H1 (cell line): ENCODE measurements around the gene ALG9. TPM values are rescaled to one million over a fixed set of nuclear protein-coding genes. Genes with fewer than 3 reads are reported as not detected.

Experiments
- CTCF ChIA-PET: fragments of 300-600 bp; sonication (Branson Sonifier 250); formaldehyde crosslinking; loops from one replicate; lab custom pipeline; 2021; ENCODE audit not compliant: partially characterized antibody; lab: Charles Lee
- POLR2A ChIA-PET: fragments of 300-600 bp; sonication (Branson Sonifier 250); formaldehyde crosslinking; loops from one replicate; lab custom pipeline; 2021; ENCODE audit warnings: inconsistent platforms; ENCODE audit not compliant: partially characterized antibody; lab: Charles Lee
- DNase-seq, 2 experiments: peaks; one replicate each; pipeline versions ENCODE4 v3.0.0 to v3.0.0-alpha.2; 2010 to 2022; ENCODE audit warnings: low spot score in 2 of 2, low read depth in 1 of 2, mixed read lengths in 1 of 2
- FAIRE-seq: peaks from 2 replicates; lab custom pipeline; 2011; peaks lifted over from hg19 to GRCh38; lab: Jason Lieb, UNC
- H2AFZ ChIP-seq: 2 replicates; pipeline ENCODE4 v1.8.1; 2012; ENCODE audit warnings: low read length, inconsistent platforms
- H2AK5ac ChIP-seq: 2 replicates; pipeline ENCODE4 v1.6.1; 2013; ENCODE audit warnings: low read depth, low read length
- H2BK120ac ChIP-seq: replicated peaks from 2 replicates; pipeline ENCODE3; 2013; ENCODE audit warnings: low read depth, low read length, inconsistent platforms
- H2BK12ac ChIP-seq: 2 replicates; pipeline ENCODE4 v1.6.1; 2013; ENCODE audit warnings: low read depth, low read length
- H2BK15ac ChIP-seq: 2 replicates; pipeline ENCODE4 v1.6.1; 2013; ENCODE audit warnings: low read length
- H2BK20ac ChIP-seq: 2 replicates; pipeline ENCODE4 v1.6.1; 2013; ENCODE audit warnings: low read length
- H2BK5ac ChIP-seq: 2 replicates; pipeline ENCODE4 v1.6.1; 2013; ENCODE audit warnings: low read depth, low read length
- H3K14ac ChIP-seq: 2 replicates; pipeline ENCODE4 v1.6.1; 2013; ENCODE audit warnings: inconsistent platforms; ENCODE audit not compliant: insufficient read length
- H3K18ac ChIP-seq: 2 replicates; pipeline ENCODE4 v1.6.1; 2013; ENCODE audit warnings: low read length; ENCODE audit errors: extremely low read depth
- H3K23ac ChIP-seq: 2 replicates; pipeline ENCODE4 v1.6.1; 2013; ENCODE audit warnings: inconsistent platforms; ENCODE audit not compliant: insufficient read length
- H3K23me2 ChIP-seq: 2 replicates; pipeline ENCODE4 v1.6.1; 2013; ENCODE audit warnings: low read depth, low read length
- H3K27ac ChIP-seq: 2 replicates; pipeline ENCODE4 v1.6.1; 2011; ENCODE audit warnings: low read depth, low read length, inconsistent platforms
- H3K27me3 ChIP-seq, 4 experiments: replicated peaks in 1 of 4; 1 replicate in 1 of 4; 2 replicates in 3 of 4; pipeline versions ENCODE4 v1.6.1 to v1.8.1; 2011 to 2013; ENCODE audit warnings: low read length in 3 of 4, mild to moderate bottlenecking in 3 of 4, inconsistent platforms in 2 of 4, mixed read lengths in 2 of 4, moderate library complexity in 1 of 4; ENCODE audit not compliant: control insufficient read depth in 3 of 4, insufficient read depth in 3 of 4; ENCODE audit errors: extremely low read depth in 1 of 4
- H3K36me3 ChIP-seq, 4 experiments: 2 replicates each; pipeline versions ENCODE4 v1.6.1 to v1.8.1; 2011 to 2013; ENCODE audit warnings: mild to moderate bottlenecking in 4 of 4, low read length in 3 of 4, moderate library complexity in 2 of 4, control low read depth in 1 of 4, inconsistent platforms in 1 of 4; ENCODE audit not compliant: insufficient read depth in 4 of 4, control insufficient read depth in 2 of 4
- H3K4ac ChIP-seq: replicated peaks from 2 replicates; pipeline ENCODE3; 2013; ENCODE audit warnings: low read length, low read depth, mixed read lengths, inconsistent platforms; ENCODE audit not compliant: insufficient read length
- H3K4me1 ChIP-seq, 4 experiments: replicated peaks in 1 of 4; 1 replicate in 1 of 4; 2 replicates in 3 of 4; pipeline versions ENCODE4 v1.6.1 to v1.8.1; 2011 to 2013; ENCODE audit warnings: low read length in 3 of 4, inconsistent platforms in 2 of 4, mixed read lengths in 1 of 4; ENCODE audit not compliant: insufficient read depth in 4 of 4, control insufficient read depth in 3 of 4
- H3K4me2 ChIP-seq, 2 experiments: 2 replicates each; pipeline versions ENCODE4 v1.6.1 to v1.8.1; 2011 to 2013; ENCODE audit warnings: low read depth in 2 of 2, low read length in 2 of 2, control low read depth in 1 of 2, inconsistent platforms in 1 of 2, mild to moderate bottlenecking in 1 of 2; ENCODE audit not compliant: insufficient read depth in 1 of 2
- H3K4me3 ChIP-seq, 4 experiments: fragments of 200-600, 300-600 bp in 1 of 4; sonication (generic), shearing (Covaris generic), sonication (Bioruptor Twin) in 1 of 4; 2 replicates each; pipeline versions ENCODE4 v1.5.1 to v1.8.1; 2011 to 2016; ENCODE audit warnings: low read length in 4 of 4, low read depth in 3 of 4, control low read depth in 2 of 4, inconsistent platforms in 2 of 4, mild to moderate bottlenecking in 2 of 4, mixed read lengths in 1 of 4, moderate library complexity in 1 of 4; ENCODE audit not compliant: insufficient read depth in 2 of 4; ENCODE audit errors: extremely low read depth in 1 of 4
- H3K56ac ChIP-seq: replicated peaks from 2 replicates; pipeline ENCODE3; 2013; ENCODE audit warnings: low read depth, mild to moderate bottlenecking, mixed read lengths, low read length, inconsistent platforms; ENCODE audit not compliant: insufficient read length
- H3K79me1 ChIP-seq: 2 replicates; pipeline ENCODE4 v1.6.1; 2013; ENCODE audit warnings: low read depth, low read length, control low read depth
- H3K79me2 ChIP-seq, 2 experiments: 2 replicates each; pipeline versions ENCODE4 v1.6.1 to v1.8.1; 2012 to 2013; ENCODE audit warnings: low read length in 2 of 2, mild to moderate bottlenecking in 2 of 2, inconsistent platforms in 1 of 2; ENCODE audit not compliant: insufficient read depth in 2 of 2, control insufficient read depth in 1 of 2
- H3K9ac ChIP-seq, 4 experiments: replicated peaks in 1 of 4; 1 replicate in 1 of 4; 2 replicates in 3 of 4; pipeline versions ENCODE4 v1.6.1 to v1.8.1; 2011 to 2013; ENCODE audit warnings: low read depth in 3 of 4, low read length in 3 of 4, control low read depth in 2 of 4, mild to moderate bottlenecking in 2 of 4, moderate library complexity in 2 of 4, inconsistent platforms in 1 of 4; ENCODE audit errors: extremely low read depth in 1 of 4
- H3K9me3 ChIP-seq, 2 experiments: 2 replicates each; pipeline versions ENCODE4 v1.6.1 to v1.8.1; 2012 to 2013; ENCODE audit warnings: mild to moderate bottlenecking in 2 of 2, moderate library complexity in 2 of 2, control low read depth in 1 of 2, inconsistent platforms in 1 of 2, low read depth in 1 of 2, low read length in 1 of 2, mixed read lengths in 1 of 2; ENCODE audit not compliant: insufficient read depth in 2 of 2
- H4K20me1 ChIP-seq, 2 experiments: replicated peaks in 1 of 2; 2 replicates each; pipeline versions ENCODE3 to v1.8.1; 2011 to 2013; ENCODE audit warnings: inconsistent platforms in 2 of 2, low read length in 2 of 2, mild to moderate bottlenecking in 1 of 2; ENCODE audit not compliant: insufficient read depth in 2 of 2, control insufficient read depth in 1 of 2
- H4K5ac ChIP-seq: 2 replicates; pipeline ENCODE4 v1.6.1; 2013; ENCODE audit warnings: low read length, low read depth, mixed read lengths, inconsistent platforms; ENCODE audit not compliant: insufficient read length
- H4K8ac ChIP-seq: 2 replicates; pipeline ENCODE4 v1.8.0; 2013; ENCODE audit warnings: mild to moderate bottlenecking, moderate library complexity, low read length, inconsistent platforms; ENCODE audit not compliant: insufficient read depth; ENCODE audit errors: extremely low read depth
- H4K91ac ChIP-seq: replicated peaks from 2 replicates; pipeline ENCODE3; 2013; ENCODE audit warnings: low read length, mixed read lengths, inconsistent platforms; ENCODE audit not compliant: insufficient read length
- CEBPB ChIP-seq: IDR thresholded peaks from 2 replicates; pipeline ENCODE4 v1.6.1; 2012; ENCODE audit warnings: low read depth, low read length
- KDM4A ChIP-seq: IDR thresholded peaks from one replicate; pipeline ENCODE4 v1.7.1; 2012; ENCODE audit warnings: low read depth, mild to moderate bottlenecking, moderate library complexity, low read length, inconsistent platforms; ENCODE audit not compliant: severe bottlenecking
- WGBS, 2 experiments: shearing (Covaris generic) in 1 of 2; methylation state at CpG; one replicate each; pipeline versions ENCODE4 v1.1.6 to v1.1.7; 2013 to 2015; ENCODE audit warnings: low lambda C conversion rate in 2 of 2, mixed read lengths in 2 of 2, inconsistent platforms in 1 of 2, low coverage in 1 of 2, missing lambda C conversion rate in 1 of 2; ENCODE audit not compliant: insufficient replicate concordance in 2 of 2, insufficient coverage in 1 of 2, insufficient read length in 1 of 2; ENCODE audit errors: extremely low coverage in 1 of 2, missing lambda C conversion rate in 1 of 2; 5-methylcytosine and 5-hydroxymethylcytosine counted together
- polyA plus RNA-seq, 7 experiments: library from polyadenylated mRNA; depleted of rRNA in 3 of 7; stranded (reverse) in 5 of 7; unstranded in 2 of 7; fragments of >200 nt in 5 of 7; fragments of 200-250 nt in 2 of 7; gene quantifications; 1 replicate in 5 of 7; 2 replicates in 1 of 7; 4 replicates in 1 of 7; pipeline versions ENCODE4 v1.2.1 to v1.2.3, GENCODE V29; 2011 to 2013; ENCODE audit warnings: missing spikeins in 2 of 7, mixed read lengths in 2 of 7
- total RNA-seq: library from RNA; stranded (reverse); fragmentation: NEBNext Ultra II Directional; extraction: Animal tissue kit (Norgen Biotek cat#: 25700); gene quantifications from 2 replicates; pipeline ENCODE4 v1.2.1, GENCODE V29; 2021

The ALG9 gene
- total and polyA plus RNA-seq, 2 of the 8 experiments (the other 6 are each of a cell fraction or from before 2014, with no cell fraction given), result 23.5 to 24.5 TPM

- no peak overlapping the region for H4K8ac ChIP-seq
- H3K9ac ChIP-seq, result no peak overlapping the region
- no peak overlapping the region for H2BK12ac ChIP-seq
- H3K36me3 ChIP-seq, result no peaks in the 10 kb centered on the region
- no peak overlapping the region for H2BK5ac ChIP-seq
- 10% methylated on average over 1 of the region's 1 CpG; no CpG with 5 or more reads in 1 of the 2 experiments for WGBS, 2 experiments
- no peak overlapping the region for H2BK15ac ChIP-seq
- no peak overlapping the region for H3K56ac ChIP-seq
- CTCF ChIA-PET, result interaction anchor here (0.7 to 3.5 kb wide), 8 partner anchors 9 to 1988 kb away, joined by 3 to 12 read pairs (median 4); no protein-coding TSS in a partner anchor
- H3K79me1 ChIP-seq, result no peaks in the 10 kb centered on the region
- peak overlapping the region; percentile 21 for H4K5ac ChIP-seq
- no peak overlapping the region for H3K23ac ChIP-seq
- no peak overlapping the region for H3K4ac ChIP-seq
- no peak overlapping the region for H2BK20ac ChIP-seq
- no peaks in the 10 kb centered on the region for H3K79me2 ChIP-seq
- H2AK5ac ChIP-seq, result no peak overlapping the region
- H3K14ac ChIP-seq, result no peak overlapping the region
- no peaks in the 10 kb centered on the region for H3K23me2 ChIP-seq
- H3K4me3 ChIP-seq, result peak overlapping the region in 1 of 4 experiments; percentile 9; a peak in 1 of 8 replicates
- H3K27me3 ChIP-seq, result no peaks in the 10 kb centered on the region
- no peaks in the 10 kb centered on the region for H4K20me1 ChIP-seq
- no peak overlapping the region for H2BK120ac ChIP-seq
- FAIRE-seq (no peak), DNase-seq (no peak)
- H3K4me2 ChIP-seq, result peak overlapping the region in 1 of 2 experiments; percentile 47; a peak in 2 of 4 replicates
- H3K27ac ChIP-seq, result no peak overlapping the region
- POLR2A ChIA-PET, result interaction anchor here (0.9 to 1.4 kb wide), 2 partner anchors 56 to 72 kb away, joined by 5 to 6 read pairs; partner anchors contain the start of gene PPP2R1B
- no peak overlapping the region for H2AFZ ChIP-seq
- no peak overlapping the region for H3K18ac ChIP-seq
- no peak overlapping the region for H4K91ac ChIP-seq
- H3K4me1 ChIP-seq, result peaks cover 0 to 5% (median 3%) of the 10 kb centered on the region in 4 experiments; a peak in 3 of 7 replicates
- H3K9me3 ChIP-seq, result no peaks in the 10 kb centered on the region
- peak; percentile 11; the same call in 1 of the 2 replicates for TF ChIP-seq CEBPB
- TF ChIP-seq KDM4A, result no peak
Measured at GRCh38 chr11:111823131-111823530, 48.2 kb downstream of the ALG9 start.
